IPS-18c (cell line): ENCODE data around the gene SCG5.

Source experiments
- H3K4me3 ChIP-seq: 2 replicates; pipeline ENCODE4 v1.7.0; 2013; ENCODE audit warnings: low read depth, mild to moderate bottlenecking, low read length, moderate library complexity; ENCODE audit not compliant: insufficient read depth
- H3K9me3 ChIP-seq: one replicate; pipeline ENCODE4 v1.6.1; 2013; ENCODE audit warnings: mild to moderate bottlenecking, low read length, moderate library complexity; ENCODE audit not compliant: control insufficient read depth, insufficient read depth

SCG5 gene

GRCh38 chr15:32707436-32707835 is 65.9 kb downstream of the SCG5 start:
- Histone ChIP-seq H3K9me3 (no peaks in the 10 kb centered on the region), H3K4me3 (no peak overlapping the region)

GRCh38 chr15:32709295-32710033 is 68.0 kb downstream of the SCG5 start:
- no peaks in the 10 kb centered on the region for H3K9me3 ChIP-seq
- H3K4me3 ChIP-seq = no peak overlapping the region

- Histone ChIP-seq H3K9me3 (no peaks in the 10 kb centered on the region), H3K4me3 (no peak overlapping the region)
Measured at GRCh38 chr15:32715276-32715675, 73.8 kb downstream of the SCG5 start.

- H3K4me3 ChIP-seq = no peak overlapping the region
- H3K9me3 ChIP-seq = no peaks in the 10 kb centered on the region
Measured at GRCh38 chr15:32716216-32716914, 74.9 kb downstream of the SCG5 start.

GRCh38 chr15:32716915-32717425 is 75.5 kb downstream of the SCG5 start:
- no peaks in the 10 kb centered on the region for H3K9me3 ChIP-seq
- peak overlapping the region; percentile 60; the same call in 1 of the 2 replicates for H3K4me3 ChIP-seq

GRCh38 chr15:32717426-32718226 is 76.1 kb downstream of the SCG5 start, which contains the start of gene GREM1:
Gene GREM1 (plus strand): TSS chr15:32718004. CDS start chr15:32730691, 12,687 bp downstream.
- H3K4me3 ChIP-seq = peak within 1 kb of the TSS; percentile 60
- no peaks in the 10 kb centered on the region for H3K9me3 ChIP-seq

- Histone ChIP-seq H3K9me3 (no peaks in the 10 kb centered on the region), H3K4me3 (peak overlapping the region; percentile 60)
Measured at GRCh38 chr15:32718227-32718820, 76.8 kb downstream of the SCG5 start.

- H3K4me3 ChIP-seq = peak overlapping the region; percentile 60
Measured at GRCh38 chr15:32718821-32719716, 77.6 kb downstream of the SCG5 start.

GRCh38 chr15:32721596-32721995 is 80.1 kb downstream of the SCG5 start:
- Histone ChIP-seq H3K4me3 (no peak overlapping the region), H3K9me3 (no peaks in the 10 kb centered on the region)

More at GRCh38 chr15:32718821-32719716, 77.6 kb downstream of the SCG5 start:
- no peaks in the 10 kb centered on the region for H3K9me3 ChIP-seq

GRCh38 chr15:32722136-32722535 is 80.6 kb downstream of the SCG5 start:
- Histone ChIP-seq H3K9me3 (no peaks in the 10 kb centered on the region), H3K4me3 (no peak overlapping the region)

- H3K4me3 ChIP-seq = no peak overlapping the region
- no peaks in the 10 kb centered on the region for H3K9me3 ChIP-seq
Measured at GRCh38 chr15:32723171-32723948, 81.8 kb downstream of the SCG5 start.

GRCh38 chr15:32729700-32730395 is 88.3 kb downstream of the SCG5 start:
- no peaks in the 10 kb centered on the region for H3K9me3 ChIP-seq
- no peak overlapping the region for H3K4me3 ChIP-seq

GRCh38 chr15:32730677-32731654 is 89.5 kb downstream of the SCG5 start:
- Histone ChIP-seq H3K9me3 (no peaks in the 10 kb centered on the region), H3K4me3 (no peak overlapping the region)

- Histone ChIP-seq H3K4me3 (no peak overlapping the region), H3K9me3 (no peaks in the 10 kb centered on the region)
Measured at GRCh38 chr15:32732574-32733157, 91.2 kb downstream of the SCG5 start.
